Progenitor cell of endocrine pancreas (in vitro differentiated cells): ENCODE results near the gene ARID1B. TPM values are rescaled to one million over a fixed set of nuclear protein-coding genes. Genes with fewer than 3 reads are reported as not detected.

Experiments used
- DNase-seq: peaks from one replicate; pipeline ENCODE4 v3.0.0; 2021; ENCODE audit warnings: low spot score; ENCODE audit not compliant: unreplicated experiment
- H3K27ac Mint-ChIP-seq: 2 replicates; pipeline ENCODE4 v1.8.0; 2021; ENCODE audit warnings: mild to moderate bottlenecking, moderate library complexity, mixed read lengths
- H3K27me3 Mint-ChIP-seq: 2 replicates; pipeline ENCODE4 v1.8.0; 2021; ENCODE audit warnings: mixed read lengths
- H3K36me3 Mint-ChIP-seq: 2 replicates; pipeline ENCODE4 v1.8.0; 2022; ENCODE audit warnings: mixed read lengths; ENCODE audit not compliant: insufficient read depth
- H3K4me1 Mint-ChIP-seq: 2 replicates; pipeline ENCODE4 v1.8.0; 2021; ENCODE audit warnings: low read depth, mixed read lengths
- H3K4me3 Mint-ChIP-seq: 2 replicates; pipeline ENCODE4 v1.8.0; 2021; ENCODE audit warnings: low read depth, mild to moderate bottlenecking, moderate library complexity, mixed read lengths
- H3K9me3 Mint-ChIP-seq: 2 replicates; pipeline ENCODE4 v1.8.0; 2021; ENCODE audit warnings: low read depth, mixed read lengths
- CTCF ChIP-seq: fragments of 200-600 bp; sonication (generic); IDR thresholded peaks from one replicate; pipeline ENCODE4 v1.5.0; 2021; ENCODE audit warnings: antibody characterized with exemption, mild to moderate bottlenecking; ENCODE audit not compliant: unreplicated experiment
- total RNA-seq: library from RNA; stranded (reverse); gene quantifications from 2 replicates; pipeline ENCODE4 v1.2.1, GENCODE V29; 2021

ARID1B gene
- total RNA-seq, 1 donor from 2014 or later = 152 TPM

GRCh38 chr6:157219201-157220200 lies 442.3 kb downstream of the ARID1B start:
- peaks cover 4% of the 10 kb centered on the region for H3K36me3 Mint-ChIP-seq
- no peaks in the 10 kb centered on the region for H3K9me3 Mint-ChIP-seq
- H3K4me3 Mint-ChIP-seq = no peak overlapping the region
- no peak for TF ChIP-seq CTCF
- no peak for DNase-seq
- peaks cover 10% of the 10 kb centered on the region for H3K4me1 Mint-ChIP-seq
- H3K27ac Mint-ChIP-seq = peak overlapping the region; percentile 2
- peaks cover 11% of the 10 kb centered on the region for H3K27me3 Mint-ChIP-seq

GRCh38 chr6:157220485-157220884 lies 443.3 kb downstream of the ARID1B start:
- no peak for DNase-seq
- Mint-ChIP-seq H3K9me3 (no peaks in the 10 kb centered on the region), H3K27ac (no peak overlapping the region), H3K36me3 (peaks cover 4% of the 10 kb centered on the region), H3K4me3 (no peak overlapping the region), H3K4me1 (peaks cover 10% of the 10 kb centered on the region), H3K27me3 (peaks cover 11% of the 10 kb centered on the region)
- TF ChIP-seq CTCF = no peak

DNA sequence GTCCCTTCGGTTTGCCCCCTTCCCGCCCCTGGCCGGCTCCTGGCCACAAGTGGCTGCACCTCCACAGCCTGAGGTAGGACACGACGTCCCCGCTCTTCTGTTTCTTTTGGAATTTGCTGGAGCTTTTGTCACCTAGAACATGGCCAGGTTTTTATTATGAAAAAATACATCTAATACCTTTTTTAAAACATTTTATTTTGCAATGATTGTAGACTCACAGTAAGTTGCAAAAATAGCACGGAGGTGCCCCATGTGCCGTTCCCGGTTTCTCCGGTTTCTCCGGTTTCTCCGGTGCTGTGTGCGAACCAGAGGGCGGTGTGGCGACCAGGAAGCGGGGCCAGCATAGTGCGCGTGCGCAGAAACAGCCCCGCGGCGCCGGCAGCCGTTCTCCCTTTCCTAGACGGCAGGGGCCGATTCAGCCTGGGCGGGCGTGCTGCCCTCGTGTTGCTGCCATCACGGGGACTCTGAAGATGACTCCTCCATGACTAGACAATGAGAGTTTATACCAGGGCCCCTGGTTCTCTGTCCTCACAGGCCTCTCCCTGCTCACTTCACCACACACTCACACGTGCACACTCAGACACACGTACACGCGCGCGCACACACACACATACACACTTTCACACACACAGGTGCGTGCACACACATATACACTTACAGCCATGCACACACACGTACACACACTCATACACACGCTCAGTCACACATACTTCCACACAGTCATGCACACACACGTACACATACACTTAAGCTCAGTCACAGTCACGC lies 444.1 kb downstream of the ARID1B start:
- Mint-ChIP-seq H3K27ac (peak overlapping the region; percentile 5), H3K27me3 (peaks cover 11% of the 10 kb centered on the region), H3K9me3 (no peaks in the 10 kb centered on the region), H3K4me3 (peak overlapping the region; percentile 60), H3K4me1 (peaks cover 10% of the 10 kb centered on the region), H3K36me3 (peaks cover 4% of the 10 kb centered on the region)
- peak; percentile 78 for DNase-seq
- no peak for TF ChIP-seq CTCF

GRCh38 chr6:157221817-157222175 lies 444.6 kb downstream of the ARID1B start:
- no peak for DNase-seq
- Mint-ChIP-seq H3K4me1 (peaks cover 10% of the 10 kb centered on the region), H3K4me3 (no peak overlapping the region), H3K9me3 (no peaks in the 10 kb centered on the region), H3K36me3 (peaks cover 4% of the 10 kb centered on the region), H3K27ac (peak overlapping the region; percentile 5), H3K27me3 (peaks cover 11% of the 10 kb centered on the region)
- TF ChIP-seq CTCF = no peak
